ENCODE measurements around the gene CX3CR1.

GRCh38 chr3:39271363-39271914, 8.4 kb downstream of the CX3CR1 start:
- TF ChIP-seq EZH2 (IDR thresholded peaks at IDR 0.05; ENCODE audit: insufficient read depth, poor library complexity, severe bottlenecking) (no peak), EZH2phosphoT487 (IDR thresholded peaks at IDR 0.05; ENCODE audit: insufficient read depth, low read depth) (no peak)

Measured in GM23248 (cell line).